Kidney (tissue), 14 donors: ENCODE results near the gene ERP44. TPM values are rescaled to one million over a fixed set of nuclear protein-coding genes. Genes with fewer than 3 reads are reported as not detected.
A peak's percentile ranks its signal among the peaks of the same experiment; 100 is the strongest.
"Not testable (repeated sequence)": the region's sequence is repeated elsewhere in the genome, so short reads cannot be mapped to it uniquely, and the experiment has no call there.

Experiments
- DNase-seq, 5 donors: peaks; one replicate each; pipeline ENCODE4 v3.0.0-alpha.2; 2013 to 2020
- FAIRE-seq: peaks from 2 replicates; lab custom pipeline; 2012; peaks lifted over from hg19 to GRCh38; lab: Jason Lieb, UNC
- H3K27ac ChIP-seq, 2 donors: one replicate each; pipeline ENCODE4 v1.7.0; 2013; ENCODE audit warnings: low read depth in 2 of 2, low read length in 2 of 2, inconsistent platforms in 1 of 2
- H3K27me3 ChIP-seq: one replicate; pipeline ENCODE4 v1.7.1; 2013; ENCODE audit warnings: low read length, inconsistent platforms; ENCODE audit not compliant: control insufficient read depth, insufficient read depth
- H3K36me3 ChIP-seq, 3 donors: one replicate each; pipeline versions ENCODE4 v1.7.0 to v1.7.1; 2013; ENCODE audit warnings: low read length in 3 of 3, control low read depth in 1 of 3, inconsistent platforms in 1 of 3; ENCODE audit not compliant: insufficient read depth in 3 of 3, control insufficient read depth in 2 of 3
- H3K4me1 ChIP-seq, 3 donors: one replicate each; pipeline versions ENCODE4 v1.7.0 to v1.7.1; 2013; ENCODE audit warnings: low read length in 3 of 3, inconsistent platforms in 1 of 3, low read depth in 1 of 3; ENCODE audit not compliant: control insufficient read depth in 2 of 3, insufficient read depth in 2 of 3
- H3K4me3 ChIP-seq, 3 donors: one replicate each; pipeline versions ENCODE4 v1.7.0 to v1.8.1; 2013; ENCODE audit warnings: low read length in 3 of 3, control low read depth in 1 of 3, inconsistent platforms in 1 of 3
- H3K9ac ChIP-seq, 3 donors: one replicate each; pipeline versions ENCODE4 v1.7.0 to v1.7.1; 2013; ENCODE audit warnings: low read length in 3 of 3, control low read depth in 1 of 3, inconsistent platforms in 1 of 3
- H3K9me3 ChIP-seq, 3 donors: one replicate each; pipeline versions ENCODE4 v1.7.0 to v1.7.1; 2013; ENCODE audit warnings: low read length in 3 of 3, control low read depth in 1 of 3, inconsistent platforms in 1 of 3; ENCODE audit not compliant: control insufficient read depth in 2 of 3, insufficient read depth in 1 of 3
- CTCF ChIP-seq: IDR thresholded peaks from 3 replicates; pipeline ENCODE4 v1.5.1; 2012; ENCODE audit warnings: mild to moderate bottlenecking, moderate library complexity, borderline replicate concordance; ENCODE audit not compliant: insufficient read depth; ENCODE audit errors: extremely low read depth
- intact Hi-C: fragments of 100-400 bp; cut with DNase I; formaldehyde crosslinking; loops from one replicate; pipeline ENCODE4 v1.11.1; 2022
- polyA plus RNA-seq: library from polyadenylated mRNA; stranded (reverse); fragments of 350-450 nt; fragmentation: Illumina TruSeq; extraction: RNeasy Lipid Tissue Mini Kit (QIAGEN cat#74804); gene quantifications from one replicate; pipeline ENCODE4 v1.2.3, GENCODE V29; 2014; ENCODE audit warnings: low read depth, low replicate concordance; ENCODE audit not compliant: insufficient read depth
- total RNA-seq: library from RNA; stranded (reverse); fragmentation: NEBNext Ultra II Directional; extraction: Animal tissue kit (Norgen Biotek cat#: 25700); gene quantifications from one replicate; pipeline ENCODE4 v1.2.1, GENCODE V29; 2021
- donor health status: control.
- donor health status: control.
- donor health status: control.
- donor health status: control.
- donor health status: control.
- donor health status: DM: yes; HTN: yes; CAD: no.
- donor health status: Normal renal cell carcinoma (clear cell type).

Gene ERP44
- total and polyA plus RNA-seq, 2 donors from 2014 or later = 22.3 to 24.1 TPM

GRCh38 chr9:100070104-100071041, 28.4 kb downstream of the ERP44 start:
- no peaks in the 10 kb centered on the region for H3K27me3 ChIP-seq
- DNase-seq (no peak), FAIRE-seq (no peak)
- intact Hi-C loops = no loop called here
- H3K36me3 ChIP-seq = no peaks in the 10 kb centered on the region
- H3K9ac ChIP-seq = no peak overlapping the region
- no peaks in the 10 kb centered on the region for H3K9me3 ChIP-seq
- no peak overlapping the region for H3K27ac ChIP-seq
- peaks cover 0 to 4% (median 0%) of the 10 kb centered on the region in 3 donors for H3K4me1 ChIP-seq
- TF ChIP-seq CTCF = no peak
- no peak overlapping the region for H3K4me3 ChIP-seq

GRCh38 chr9:100069068-100069467, 29.7 kb downstream of the ERP44 start:
- DNase-seq, H3K9ac ChIP-seq, H3K4me3 ChIP-seq, H3K9me3 ChIP-seq, FAIRE-seq, H3K27ac ChIP-seq, H3K4me1 ChIP-seq, H3K36me3 ChIP-seq, H3K27me3 ChIP-seq, intact Hi-C loops: not testable (repeated sequence)

- H3K27ac ChIP-seq, H3K4me1 ChIP-seq, intact Hi-C loops, H3K4me3 ChIP-seq, H3K9ac ChIP-seq, H3K9me3 ChIP-seq, H3K36me3 ChIP-seq, H3K27me3 ChIP-seq, FAIRE-seq: not testable (repeated sequence)
- peak in 1 of 5 donors; percentile 66 for DNase-seq
These were observed 30.8 kb downstream of the ERP44 start for GRCh38 chr9:100067990-100068389.

GRCh38 chr9:100066539-100066938, 32.3 kb downstream of the ERP44 start:
- H3K9me3 ChIP-seq = no peaks in the 10 kb centered on the region
- peaks cover 0 to 2% (median 0%) of the 10 kb centered on the region in 3 donors for H3K4me1 ChIP-seq
- DNase-seq (no peak), FAIRE-seq (no peak)
- H3K27me3 ChIP-seq = no peaks in the 10 kb centered on the region
- intact Hi-C loops = no loop called here
- no peak overlapping the region for H3K9ac ChIP-seq
- no peak for TF ChIP-seq CTCF
- H3K4me3 ChIP-seq = peak overlapping the region in 1 of 3 donors; percentile 2
- no peak overlapping the region for H3K27ac ChIP-seq
- H3K36me3 ChIP-seq = no peaks in the 10 kb centered on the region
